Metanephros (tissue), 2 donors: ENCODE data around the gene ANKRD20A1. TPM values are rescaled to one million over a fixed set of nuclear protein-coding genes. Genes with fewer than 3 reads are reported as not detected.

Experiments
- small RNA-seq: library from RNA; depleted of rRNA; stranded (forward); fragments of <200 nt; gene quantifications from one replicate; pipeline ENCODE3, GENCODE V24; 2014; ENCODE audit warnings: low replicate concordance
- total RNA-seq: library from RNA; depleted of rRNA; stranded (reverse); fragments of >200 nt; gene quantifications from one replicate; pipeline ENCODE4 v1.2.3, GENCODE V29; 2014

The ANKRD20A1 gene
- 0.88 TPM for total RNA-seq

DNA sequence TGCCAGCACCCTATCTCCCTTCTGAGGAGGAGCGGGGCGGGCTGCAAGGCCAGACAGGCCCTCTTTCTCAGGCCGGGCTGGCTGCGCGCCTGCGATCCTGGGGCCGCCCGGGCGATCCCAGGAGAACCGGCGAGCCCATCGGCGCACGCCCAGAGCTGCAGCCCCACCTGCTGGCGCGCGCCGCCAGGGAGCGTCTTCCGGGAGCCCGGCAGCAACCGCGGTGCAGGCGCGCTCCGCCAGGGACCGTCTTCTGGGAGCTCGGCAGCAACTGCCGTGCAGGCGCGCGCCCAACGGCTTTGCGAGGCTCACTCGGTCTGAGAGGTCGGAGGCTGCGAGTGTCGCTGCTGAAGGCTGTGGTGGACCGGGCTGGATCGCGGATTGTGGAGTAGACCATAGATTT is at the start of gene ANKRD20A1:
TSS of gene ANKRD20A1 (plus strand) at position 61 of the 400 bp plus-strand sequence. CDS start 496 bp downstream, outside the sequence.

Small RNAs within 50 kb of the gene (small RNA-seq; reads per million reads assigned to genes)
- gene RNU6-368P: not detected
